Thyroid gland (tissue), 4 donors: Measurements from ENCODE around the gene STAC3. TPM values are rescaled to one million over a fixed set of nuclear protein-coding genes. Genes with fewer than 3 reads are reported as not detected.
A peak's percentile ranks its signal among the peaks of the same experiment; 100 is the strongest.

ENCODE experiments used
- DNase-seq, 2 donors: peaks; one replicate each; pipeline ENCODE4 v3.0.0-alpha.2; 2019
- H3K27ac ChIP-seq, 3 donors: fragments of 200-600 bp; sonication (generic); 1 replicate in 2 of 3; 2 replicates in 1 of 3; pipeline ENCODE4 v1.5.1; 2016 to 2019; ENCODE audit warnings: mild to moderate bottlenecking in 1 of 3, moderate library complexity in 1 of 3
- H3K27me3 ChIP-seq: fragments of 200-600 bp; sonication (generic); one replicate; pipeline ENCODE4 v1.5.1; 2019
- H3K36me3 ChIP-seq, 2 donors: fragments of 200-600 bp; sonication (generic); one replicate each; pipeline ENCODE4 v1.5.1; 2016 to 2019
- H3K4me1 ChIP-seq, 2 donors: fragments of 200-600 bp; sonication (generic); one replicate each; pipeline ENCODE4 v1.5.1; 2017 to 2019
- H3K4me3 ChIP-seq, 3 donors: fragments of 200-600 bp; sonication (generic); replicated peaks in 1 of 3; 1 replicate in 2 of 3; 2 replicates in 1 of 3; pipeline ENCODE4 v1.5.1; 2016; ENCODE audit warnings: mild to moderate bottlenecking in 1 of 3
- H3K9me3 ChIP-seq: fragments of 200-600 bp; sonication (generic); one replicate; pipeline ENCODE4 v1.5.1; 2017
- POLR2A ChIP-seq, 2 donors: fragments of 450-650 bp; IDR thresholded peaks; one replicate each; pipeline ENCODE4 v1.6.1; 2017; ENCODE audit warnings: antibody characterized with exemption in 2 of 2, mild to moderate bottlenecking in 2 of 2, moderate library complexity in 1 of 2
- WGBS, 2 donors: methylation state at CpG; one replicate each; pipeline ENCODE4 v1.1.5; 2017; 5-methylcytosine and 5-hydroxymethylcytosine counted together
- intact Hi-C: fragments of 100-400 bp; cut with DNase I; formaldehyde crosslinking; loops from one replicate; pipeline ENCODE4 v1.15.1; 2023
- total RNA-seq, 4 donors: library from RNA; depleted of rRNA; stranded (reverse); fragments of >200 nt; gene quantifications; one replicate each; pipeline ENCODE4 v1.2.3, GENCODE V29; 2016
- TF ChIP-seq, protein P1 (sequence below), 6 experiments: fragments of 200-600 bp in 3 of 6; fragments of 450-650 bp in 3 of 6; sonication (generic) in 3 of 6; IDR thresholded peaks; one replicate each; pipeline ENCODE4 v1.5.1; 2016 to 2019; ENCODE audit warnings: antibody characterized with exemption in 6 of 6, mild to moderate bottlenecking in 2 of 6, inconsistent platforms in 1 of 6, moderate library complexity in 1 of 6

STAC3 gene
- total RNA-seq, 4 donors from 2014 or later, result 0.88 to 7.3 (median 3.0) TPM; not detected in 1

DNA sequence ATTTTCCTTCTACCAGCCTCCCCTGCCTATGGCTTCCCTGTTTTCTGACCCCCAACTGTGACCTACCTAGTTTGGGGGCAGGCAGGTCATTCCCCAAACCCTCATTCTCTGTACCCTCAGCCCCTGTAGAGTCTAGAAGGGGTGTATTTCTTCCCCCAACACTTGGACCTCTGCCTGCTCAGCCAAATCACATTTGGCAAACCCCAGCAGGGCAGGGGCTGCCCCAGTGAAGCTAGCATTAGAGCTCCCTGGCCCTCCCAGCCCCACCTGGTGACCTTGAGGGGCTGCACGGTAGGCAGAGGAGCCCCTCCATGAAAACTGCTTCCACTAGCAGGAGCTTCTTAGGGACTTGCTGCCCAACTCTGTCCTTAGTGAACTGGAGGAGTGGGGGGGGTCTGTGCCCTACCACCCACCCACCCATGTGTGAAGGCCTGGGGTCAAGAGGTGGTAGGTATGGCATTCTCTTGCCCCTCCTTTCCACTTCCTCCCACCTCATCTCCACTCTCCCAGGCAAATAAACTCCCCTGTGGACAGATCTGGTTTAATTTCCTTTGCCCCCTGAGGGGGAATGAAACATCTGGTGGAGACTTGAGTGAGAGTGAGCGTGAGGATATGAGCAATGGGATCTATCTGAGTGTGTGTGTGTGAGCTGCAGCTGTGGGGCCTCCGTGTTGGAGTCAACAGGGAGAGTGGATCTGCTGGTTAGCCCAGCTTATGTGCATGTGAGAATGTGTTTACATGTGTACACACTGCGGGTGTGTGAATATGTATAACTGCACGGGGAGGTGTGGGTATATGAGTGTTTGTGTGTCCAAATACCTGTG, 32.7 kb downstream of the STAC3 start:
- no peaks in the 10 kb centered on the region for H3K36me3 ChIP-seq
- no peak for DNase-seq
- no peaks in the 10 kb centered on the region for H3K9me3 ChIP-seq
- WGBS, 2 donors, result 76 to 79% methylated on average over 5 of the region's 5 CpGs
- intact Hi-C loops, result no loop called here
- H3K4me3 ChIP-seq, result no peak overlapping the region
- peaks cover 8 to 30% of the 10 kb centered on the region in 2 donors for H3K4me1 ChIP-seq
- no peak for TF ChIP-seq POLR2A (IDR thresholded peaks at IDR 0.05)
- TF ChIP-seq, protein P1, sequence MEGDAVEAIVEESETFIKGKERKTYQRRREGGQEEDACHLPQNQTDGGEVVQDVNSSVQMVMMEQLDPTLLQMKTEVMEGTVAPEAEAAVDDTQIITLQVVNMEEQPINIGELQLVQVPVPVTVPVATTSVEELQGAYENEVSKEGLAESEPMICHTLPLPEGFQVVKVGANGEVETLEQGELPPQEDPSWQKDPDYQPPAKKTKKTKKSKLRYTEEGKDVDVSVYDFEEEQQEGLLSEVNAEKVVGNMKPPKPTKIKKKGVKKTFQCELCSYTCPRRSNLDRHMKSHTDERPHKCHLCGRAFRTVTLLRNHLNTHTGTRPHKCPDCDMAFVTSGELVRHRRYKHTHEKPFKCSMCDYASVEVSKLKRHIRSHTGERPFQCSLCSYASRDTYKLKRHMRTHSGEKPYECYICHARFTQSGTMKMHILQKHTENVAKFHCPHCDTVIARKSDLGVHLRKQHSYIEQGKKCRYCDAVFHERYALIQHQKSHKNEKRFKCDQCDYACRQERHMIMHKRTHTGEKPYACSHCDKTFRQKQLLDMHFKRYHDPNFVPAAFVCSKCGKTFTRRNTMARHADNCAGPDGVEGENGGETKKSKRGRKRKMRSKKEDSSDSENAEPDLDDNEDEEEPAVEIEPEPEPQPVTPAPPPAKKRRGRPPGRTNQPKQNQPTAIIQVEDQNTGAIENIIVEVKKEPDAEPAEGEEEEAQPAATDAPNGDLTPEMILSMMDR (IDR thresholded peaks at IDR 0.05), result no peak
- no peak overlapping the region for H3K27ac ChIP-seq
- H3K27me3 ChIP-seq, result peaks cover 25% of the 10 kb centered on the region

DNA sequence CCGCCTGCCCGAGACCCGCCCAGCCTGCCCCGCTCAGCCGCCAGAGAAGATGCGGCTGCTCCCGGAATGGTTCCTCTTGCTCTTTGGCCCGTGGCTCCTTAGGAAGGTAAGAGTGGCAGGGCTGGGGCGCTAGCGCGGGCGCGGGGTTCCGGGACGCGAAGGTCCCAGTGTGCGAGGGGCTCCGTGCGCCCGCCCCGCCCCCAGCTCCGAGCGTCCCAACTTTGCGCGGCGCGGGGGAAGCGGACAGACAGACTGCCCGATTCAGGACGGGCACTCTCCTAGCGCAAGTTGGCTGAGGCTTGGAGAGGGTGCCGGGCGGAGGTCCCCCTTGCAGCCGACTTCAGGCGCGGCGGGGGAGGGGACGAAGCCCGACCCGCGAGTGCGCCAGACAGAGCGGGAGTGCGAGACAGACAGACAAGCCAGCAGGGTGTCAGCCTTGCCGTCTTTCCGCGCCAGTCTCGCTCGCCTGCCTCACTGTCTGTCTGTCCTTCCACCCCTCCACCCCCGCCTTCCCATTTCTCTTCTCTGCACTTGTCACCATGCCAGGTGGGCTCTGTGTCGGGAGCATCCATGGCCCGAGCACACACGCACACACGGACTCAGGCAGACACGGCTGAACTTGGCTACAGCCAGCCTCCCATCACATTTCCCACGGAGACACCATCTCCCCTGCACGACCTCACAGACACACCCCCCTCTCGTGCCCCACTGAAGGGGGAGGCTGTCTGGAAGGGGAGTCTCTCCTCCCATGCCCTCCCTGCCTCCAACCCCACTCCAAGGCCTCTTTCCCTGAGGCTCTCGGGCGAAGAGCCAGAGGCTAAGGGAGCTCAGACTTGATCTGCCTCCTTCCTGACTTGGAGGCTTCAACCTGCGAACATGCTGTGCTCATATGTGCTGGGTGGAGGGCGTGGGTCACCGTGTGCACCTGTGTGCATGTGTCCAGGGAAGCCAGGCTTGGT, 33.8 kb downstream of the STAC3 start:
- H3K27me3 ChIP-seq, result peaks cover 21% of the 10 kb centered on the region
- intact Hi-C loops, result no loop called here
- H3K9me3 ChIP-seq, result no peaks in the 10 kb centered on the region
- no peak overlapping the region for H3K27ac ChIP-seq
- TF ChIP-seq POLR2A (IDR thresholded peaks at IDR 0.05), result no peak
- TF ChIP-seq, protein P1 (IDR thresholded peaks at IDR 0.05), result no peak
- peak in 1 of 2 donors; percentile 14 for DNase-seq
- peaks cover 8 to 30% of the 10 kb centered on the region in 2 donors for H3K4me1 ChIP-seq
- peak overlapping the region in 1 of 3 donors; percentile 36 for H3K4me3 ChIP-seq
- 2 to 5% methylated on average over 17 to 23 of the region's 63 CpGs for WGBS, 2 donors
- no peaks in the 10 kb centered on the region for H3K36me3 ChIP-seq

DNA sequence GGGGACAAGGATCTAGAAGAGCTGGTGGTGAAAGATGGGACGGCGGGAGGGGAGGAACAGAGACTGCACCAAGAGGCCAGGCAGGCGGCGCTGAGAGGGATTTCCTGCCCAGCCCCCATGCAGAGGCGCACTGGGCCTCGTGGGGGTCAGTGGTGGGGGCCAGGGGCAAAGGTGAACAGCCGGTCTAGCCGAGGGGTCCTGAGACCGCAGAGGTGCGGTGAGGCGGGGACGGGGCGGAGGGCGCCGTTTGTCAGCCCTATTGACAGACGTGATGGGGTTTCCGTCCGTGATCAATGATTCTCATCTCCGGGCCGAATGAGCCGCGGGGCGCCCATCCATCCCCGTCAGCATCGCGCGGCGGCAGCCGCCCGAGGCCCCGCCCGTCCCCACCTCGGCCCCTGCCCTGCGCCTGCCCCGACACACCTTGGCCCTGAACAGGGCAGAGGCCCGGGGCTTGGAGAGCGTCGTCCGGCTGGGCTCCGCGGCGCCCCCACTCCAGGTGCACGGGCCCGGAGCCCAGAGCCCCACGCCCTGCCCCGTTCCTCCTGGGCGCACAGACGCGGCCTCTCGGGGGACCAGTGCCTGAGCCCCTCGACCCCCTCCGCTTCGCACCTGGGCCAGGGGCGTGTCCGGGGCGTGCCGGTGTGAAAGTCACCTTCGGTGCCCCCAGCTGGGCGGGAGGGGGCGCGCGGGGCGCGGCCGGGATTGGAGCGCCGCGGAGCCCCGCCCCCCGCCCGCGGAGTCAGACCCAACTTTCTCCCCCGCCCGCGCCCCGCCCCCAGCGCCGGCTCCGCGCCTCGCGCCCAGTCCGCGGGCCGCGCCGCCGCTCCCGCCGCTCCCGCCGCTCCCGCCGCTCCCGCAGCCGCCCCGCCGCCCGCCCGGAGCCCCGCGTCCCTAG, 34.7 kb downstream of the STAC3 start, which contains the start of gene NXPH4:
Gene NXPH4 (plus strand): TSS at position 781 of the 898 bp plus-strand sequence. CDS start 176 bp downstream, outside the sequence.
- peaks cover 14% of the 10 kb centered on the region for H3K27me3 ChIP-seq
- H3K27ac ChIP-seq, result no peak within 1 kb of the TSS
- H3K9me3 ChIP-seq, result no peaks in the 10 kb centered on the region
- DNase-seq, result peak; percentile 18 to 39
- no peaks in the 10 kb centered on the region for H3K36me3 ChIP-seq
- H3K4me3 ChIP-seq, result peak within 1 kb of the TSS in 1 of 3 donors; percentile 36
- no peak for TF ChIP-seq POLR2A (IDR thresholded peaks at IDR 0.05)
- TF ChIP-seq, protein P1 (IDR thresholded peaks at IDR 0.05), result no peak
- intact Hi-C loops, result no loop called here
- peaks cover 8 to 30% of the 10 kb centered on the region in 2 donors for H3K4me1 ChIP-seq
- 0 to 3% methylated on average over 8 to 51 of the region's 102 CpGs for WGBS, 2 donors

DNA sequence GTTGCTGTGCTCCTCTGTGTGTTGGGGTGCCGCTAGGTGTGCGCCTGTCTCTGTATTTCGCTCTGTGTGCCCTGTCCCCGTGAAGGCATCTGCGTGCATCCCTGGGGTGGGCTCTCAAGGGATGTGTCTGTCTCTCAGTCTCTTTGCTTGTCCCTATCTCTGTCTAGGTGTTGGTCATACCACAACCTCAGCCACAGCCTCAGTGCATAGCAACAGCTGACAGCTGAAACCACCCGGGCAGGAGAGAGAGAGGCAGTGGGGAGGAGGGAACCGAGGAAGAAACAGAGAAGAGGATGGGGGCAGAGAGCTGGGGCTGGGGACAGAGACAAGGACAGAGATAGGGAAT, 35.3 kb downstream of the STAC3 start:
- peak in 1 of 2 donors; percentile 10 for DNase-seq
- Histone ChIP-seq H3K4me1 (peaks cover 8 to 30% of the 10 kb centered on the region in 2 donors), H3K4me3 (no peak overlapping the region), H3K36me3 (no peaks in the 10 kb centered on the region), H3K27me3 (peaks cover 7% of the 10 kb centered on the region), H3K9me3 (no peaks in the 10 kb centered on the region), H3K27ac (no peak overlapping the region)
- WGBS, 2 donors, result 15 to 17% methylated on average over 7 of the region's 7 CpGs
- intact Hi-C loops, result loop anchor here (2.0 kb wide), 1 partner anchor 29 kb away; no protein-coding TSS in a partner anchor
- TF ChIP-seq POLR2A (IDR thresholded peaks at IDR 0.05), result no peak
- TF ChIP-seq, protein P1 (IDR thresholded peaks at IDR 0.05), result no peak
